Stimulated activated CD8-positive, alpha-beta memory T cell treated with anti-CD3 and anti-CD28 coated beads, Interleukin-4, amount 100 ng/mL, for 1 hour (primary cell): ENCODE measurements around the gene TBC1D25.
"Not testable (repeated sequence)": the region's sequence is repeated elsewhere in the genome, so short reads cannot be mapped to it uniquely, and the experiment has no call there.

Source experiments
- DNase-seq, 2 donors: peaks; one replicate each; pipeline ENCODE4 v3.0.0-alpha.2; 2020; ENCODE audit warnings: low read depth in 2 of 2, low spot score in 1 of 2

The TBC1D25 gene

DNA sequence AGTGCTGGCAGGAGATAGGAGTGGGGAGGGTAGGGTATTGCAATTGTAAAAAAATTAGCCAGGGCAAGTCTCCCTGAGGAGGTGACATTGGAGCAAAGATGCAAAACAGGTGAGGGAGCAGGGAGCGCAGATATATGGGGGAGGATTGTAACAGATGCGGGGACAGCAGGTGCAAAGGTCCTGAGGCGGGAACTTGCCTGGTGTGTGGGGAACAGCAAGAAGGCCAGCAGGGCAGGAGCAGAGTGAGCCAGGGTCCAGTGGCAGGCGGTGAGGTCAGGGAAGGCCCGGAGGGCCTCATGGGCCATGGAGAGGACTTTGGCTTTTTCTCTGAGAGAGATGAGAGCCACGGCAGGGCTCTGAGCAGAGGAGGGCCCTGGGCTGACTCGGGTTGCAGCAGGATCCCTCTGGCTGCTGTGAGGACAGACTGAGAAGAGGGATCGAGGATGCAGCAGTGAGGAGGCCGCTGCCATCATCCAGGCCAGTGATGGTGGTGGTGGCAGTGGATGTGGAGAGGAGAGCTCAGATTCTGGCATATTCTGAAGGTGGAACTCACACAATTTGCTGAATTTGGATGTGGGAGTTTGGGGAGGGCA lies 24.6 kb upstream of the TBC1D25 start:
- DNase-seq, result no peak

DNA sequence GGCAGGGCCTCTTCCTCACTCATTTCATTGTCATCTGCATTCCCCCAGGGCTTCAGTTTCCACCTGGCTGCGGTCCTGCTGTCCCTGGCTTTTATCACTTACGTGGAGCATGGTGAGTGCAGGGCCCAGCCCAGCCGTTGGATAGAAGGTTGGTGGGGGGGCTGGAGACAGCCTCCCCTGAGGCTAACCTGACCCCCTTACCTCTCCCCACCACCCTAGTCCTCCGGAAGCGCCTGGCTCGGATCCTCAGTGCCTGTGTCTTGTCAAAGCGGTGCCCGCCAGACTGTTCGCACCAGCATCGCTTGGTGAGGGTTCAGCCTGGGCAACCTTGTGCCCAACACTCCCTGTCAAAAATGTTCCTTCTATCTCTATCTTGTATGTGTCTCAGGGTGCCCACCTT lies 23.7 kb upstream of the TBC1D25 start:
- DNase-seq, result no peak

DNA sequence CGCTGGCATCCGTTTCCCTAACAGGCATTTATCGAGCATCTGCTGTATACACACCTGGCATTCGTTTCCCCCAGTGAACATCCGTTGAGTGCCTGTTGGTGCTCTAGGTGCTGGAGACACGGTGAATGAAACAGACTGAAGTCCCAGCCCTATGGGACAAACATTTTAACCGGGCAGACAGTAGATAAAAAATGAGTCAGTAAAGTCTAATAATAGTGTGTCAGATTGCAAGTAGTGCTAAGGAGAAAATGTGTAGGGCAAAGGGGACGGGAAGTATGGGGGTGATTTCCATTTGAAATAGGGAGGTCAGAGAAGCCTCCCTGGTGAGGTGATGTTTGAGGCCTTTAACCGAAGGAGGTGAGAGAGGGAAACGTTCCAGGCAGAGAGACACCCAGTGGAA lies 23.2 kb upstream of the TBC1D25 start:
- DNase-seq, result no peak

DNA sequence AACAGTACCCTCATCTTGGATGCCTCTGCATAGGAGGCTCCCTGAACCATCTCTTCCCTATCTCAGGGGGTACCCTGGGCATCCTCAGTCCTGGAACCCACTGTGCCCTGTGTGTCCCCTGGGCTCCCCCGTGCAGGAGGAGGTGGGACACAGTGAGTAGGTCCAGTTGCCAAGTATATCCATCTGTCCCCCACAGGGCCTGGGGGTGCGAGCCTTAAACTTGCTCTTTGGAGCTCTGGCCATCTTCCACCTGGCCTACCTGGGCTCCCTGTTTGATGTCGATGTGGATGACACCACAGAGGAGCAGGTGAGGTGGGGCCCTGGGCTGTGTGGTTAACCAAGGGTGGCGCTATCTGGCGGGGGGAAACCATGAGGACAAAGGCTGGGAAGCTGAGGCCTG lies 22.5 kb upstream of the TBC1D25 start:
- DNase-seq, result no peak

DNA sequence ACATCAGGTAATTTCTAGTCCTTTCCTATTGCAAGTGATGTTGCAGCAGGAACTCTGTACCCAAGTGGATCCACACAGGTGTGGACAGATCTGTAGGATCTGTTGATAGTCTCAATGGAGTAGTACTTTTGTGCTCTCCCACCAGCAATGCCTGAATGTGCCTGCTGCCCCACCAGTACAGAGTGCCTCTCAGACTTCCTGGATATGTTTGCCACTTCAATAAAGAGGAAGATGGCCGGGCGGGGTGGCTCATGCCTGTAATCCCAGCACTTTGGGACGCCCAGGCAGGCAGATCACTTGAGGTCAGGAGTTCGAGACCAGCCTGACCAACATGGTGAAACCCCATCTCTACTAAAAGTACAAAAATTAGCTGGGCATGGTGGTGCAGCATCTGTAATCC lies 20.0 kb upstream of the TBC1D25 start:
- not testable (repeated sequence) for DNase-seq

DNA sequence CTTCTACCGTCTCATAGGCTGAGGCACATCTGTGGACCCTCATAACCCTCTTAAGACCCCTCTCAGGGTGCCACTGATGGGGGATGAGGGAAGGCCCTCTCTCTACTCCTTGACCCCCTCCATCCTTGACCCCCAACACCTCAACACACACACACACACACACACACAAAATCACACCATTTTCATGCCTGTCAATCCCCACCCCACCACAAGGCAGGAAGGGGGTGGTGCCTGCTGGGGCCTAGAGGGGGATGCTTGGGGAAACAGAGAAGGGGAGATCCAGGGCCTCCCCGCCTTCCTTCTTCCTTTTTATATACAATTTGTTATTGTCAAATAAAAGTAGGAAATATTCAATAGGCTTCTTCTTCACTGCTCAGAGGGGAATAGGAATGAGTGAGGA lies 19.1 kb upstream of the TBC1D25 start:
- DNase-seq, result no peak

DNA sequence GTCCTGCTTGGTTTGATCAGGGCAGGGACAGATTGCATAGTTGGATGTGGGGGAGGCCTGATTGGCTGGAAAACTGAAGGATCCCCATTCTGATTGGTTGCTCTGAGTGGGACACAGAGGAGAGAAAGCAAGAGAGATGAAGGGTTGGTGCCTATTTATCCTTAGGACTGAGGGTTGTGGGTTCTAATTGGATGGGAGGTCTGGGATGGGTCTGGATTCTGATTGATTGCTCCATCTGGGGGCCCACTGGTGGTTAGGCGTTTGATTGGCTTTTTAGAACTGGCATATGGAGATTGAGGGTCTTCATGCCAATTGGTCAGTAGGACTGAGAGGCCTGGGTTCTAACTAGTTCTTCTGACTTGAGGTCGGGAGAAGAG lies 18.6 kb upstream of the TBC1D25 start:
- no peak for DNase-seq

DNA sequence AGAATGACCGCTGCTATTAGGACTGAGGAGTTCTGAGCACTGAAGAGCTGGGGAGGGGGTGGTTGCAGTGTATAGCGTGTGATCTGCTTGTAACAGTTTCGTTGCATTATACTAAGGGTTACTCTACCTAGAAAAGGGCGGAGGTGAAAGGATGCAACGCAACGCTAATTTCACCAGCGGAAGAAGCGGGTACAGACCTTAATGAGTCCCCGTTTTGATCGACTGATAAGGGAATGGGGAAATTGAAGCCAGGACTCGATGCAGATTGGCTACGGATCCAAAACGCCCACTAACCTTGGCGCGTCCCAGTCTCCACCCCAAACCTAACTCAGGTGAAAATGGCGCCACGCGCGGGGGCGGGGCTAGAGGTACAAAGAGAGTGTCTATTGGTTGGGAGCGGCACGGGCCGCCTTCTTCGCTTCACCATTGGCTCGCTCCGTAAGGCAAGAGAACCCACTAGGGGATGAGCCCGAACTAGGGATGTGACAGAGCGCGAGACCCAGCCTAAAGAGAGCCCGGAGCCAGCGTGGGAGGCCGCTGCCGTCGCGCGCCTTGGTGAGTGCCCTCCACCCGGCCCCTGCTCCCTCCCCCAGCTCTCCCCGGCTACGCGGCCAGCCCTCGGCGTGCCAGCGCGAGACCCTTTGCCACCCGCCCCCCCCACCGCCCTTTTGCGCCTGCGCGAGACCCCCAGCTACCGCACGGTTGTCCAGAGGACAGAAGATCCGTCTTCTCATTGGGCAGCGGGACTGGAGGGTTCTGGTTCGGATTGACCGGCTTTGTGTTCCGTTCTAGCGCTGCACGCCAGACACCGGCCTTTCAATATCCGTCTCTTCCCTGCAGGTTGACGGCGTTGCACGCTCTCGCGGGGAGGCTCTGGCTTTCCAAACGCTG lies 17.9 kb upstream of the TBC1D25 start, which contains the start of gene EBP:
TSS of gene EBP (plus strand) at position 456 of the 891 bp plus-strand sequence. CDS start 1,964 bp downstream, outside the sequence.
- peak; percentile 67 to 86 for DNase-seq

DNA sequence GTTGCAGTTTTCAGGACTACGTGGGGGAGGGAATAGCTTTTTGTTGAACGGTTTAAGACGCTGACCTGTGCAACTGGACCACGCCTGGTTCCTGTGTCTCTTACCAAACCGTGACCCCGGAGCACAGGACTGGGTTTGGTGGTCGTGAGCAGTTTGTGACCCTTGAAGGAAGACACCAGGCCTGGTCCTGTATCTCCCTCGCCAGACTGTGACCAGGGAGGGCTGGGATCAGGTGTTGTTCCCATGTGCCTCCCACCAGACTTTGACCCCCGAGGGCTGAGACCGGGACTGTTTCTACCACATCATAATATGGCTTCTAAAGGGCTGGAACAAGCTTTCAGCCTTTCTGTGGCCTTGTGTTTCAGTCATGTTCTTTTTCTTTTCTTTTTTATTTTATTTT lies 17.2 kb upstream of the TBC1D25 start:
- DNase-seq, result no peak

DNA sequence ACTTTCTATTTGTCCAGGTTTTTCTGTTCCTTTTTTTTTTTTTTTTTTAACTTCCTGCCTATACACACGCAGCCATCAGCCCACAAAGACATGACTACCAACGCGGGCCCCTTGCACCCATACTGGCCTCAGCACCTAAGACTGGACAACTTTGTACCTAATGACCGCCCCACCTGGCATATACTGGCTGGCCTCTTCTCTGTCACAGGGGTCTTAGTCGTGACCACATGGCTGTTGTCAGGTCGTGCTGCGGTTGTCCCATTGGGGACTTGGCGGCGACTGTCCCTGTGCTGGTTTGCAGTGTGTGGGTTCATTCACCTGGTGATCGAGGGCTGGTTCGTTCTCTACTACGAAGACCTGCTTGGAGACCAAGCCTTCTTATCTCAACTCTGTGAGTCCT lies 15.8 kb upstream of the TBC1D25 start:
- DNase-seq, result no peak

DNA sequence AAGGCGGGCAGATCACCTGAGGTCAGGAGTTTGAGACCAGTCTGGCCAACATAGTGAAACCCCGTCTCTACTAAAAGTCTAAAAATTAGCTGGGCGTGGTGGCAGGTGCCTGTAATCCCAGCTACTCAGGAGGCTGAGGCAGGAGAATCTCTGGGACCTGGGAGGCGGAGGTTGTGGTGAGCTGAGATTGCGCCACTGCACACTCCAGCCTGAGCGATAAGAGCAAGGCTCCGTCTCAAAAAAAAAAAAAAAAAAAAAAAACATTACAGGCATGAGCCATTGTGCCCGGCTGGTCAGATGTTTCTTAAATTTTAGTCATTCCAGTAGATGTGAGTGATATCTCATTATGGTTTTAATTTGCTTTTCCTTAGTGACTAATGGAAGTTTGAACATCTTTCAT lies 13.7 kb upstream of the TBC1D25 start:
- not testable (repeated sequence) for DNase-seq

DNA sequence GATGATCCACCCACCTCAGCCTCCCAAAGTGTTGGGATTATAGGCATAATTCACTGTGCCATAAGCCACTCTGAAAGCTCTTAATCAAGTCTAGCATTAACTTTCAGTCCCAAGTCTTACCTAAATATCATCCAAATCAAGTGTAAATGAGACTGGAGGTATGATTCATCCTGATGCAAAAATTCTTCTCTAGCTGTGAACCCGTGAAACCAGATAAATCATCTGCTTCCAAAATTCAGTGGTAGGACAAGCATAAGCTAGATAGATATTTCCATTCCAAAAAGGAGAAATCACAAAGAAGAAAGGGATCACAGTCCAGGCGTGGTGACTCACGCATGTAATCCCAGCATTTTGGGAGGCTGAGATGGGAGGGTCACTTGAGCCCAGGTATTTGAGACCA lies 8.8 kb upstream of the TBC1D25 start:
- no peak for DNase-seq

DNA sequence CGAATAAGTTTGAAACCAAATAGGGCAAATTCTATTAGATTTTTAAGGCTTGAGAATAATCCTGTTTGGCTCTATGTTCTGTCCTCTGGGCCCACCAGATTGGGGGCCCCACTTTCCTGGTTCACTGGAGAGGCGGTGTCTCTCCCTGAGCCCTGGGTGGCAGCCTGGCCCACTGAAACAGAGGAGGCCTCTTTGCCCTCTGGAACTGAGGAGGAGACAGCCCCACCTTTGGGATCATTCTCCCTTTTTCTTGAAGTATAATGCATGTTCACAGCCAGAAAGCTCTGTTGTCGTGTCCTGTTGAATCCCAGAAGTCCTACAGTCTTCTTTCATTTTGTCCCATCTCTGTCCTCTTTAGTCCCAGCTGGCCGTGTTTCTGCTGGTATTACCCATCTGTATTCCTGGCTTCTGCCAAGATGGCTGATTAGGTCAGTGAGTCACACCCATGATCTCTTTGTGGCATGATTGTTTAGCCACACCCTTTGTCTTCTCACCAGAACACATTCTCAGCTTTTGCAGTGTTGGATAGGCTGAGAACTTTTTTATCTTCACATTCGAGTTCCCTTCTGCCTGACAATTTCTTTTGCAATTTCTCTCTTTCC lies 8.1 kb upstream of the TBC1D25 start:
- DNase-seq, result no peak

DNA sequence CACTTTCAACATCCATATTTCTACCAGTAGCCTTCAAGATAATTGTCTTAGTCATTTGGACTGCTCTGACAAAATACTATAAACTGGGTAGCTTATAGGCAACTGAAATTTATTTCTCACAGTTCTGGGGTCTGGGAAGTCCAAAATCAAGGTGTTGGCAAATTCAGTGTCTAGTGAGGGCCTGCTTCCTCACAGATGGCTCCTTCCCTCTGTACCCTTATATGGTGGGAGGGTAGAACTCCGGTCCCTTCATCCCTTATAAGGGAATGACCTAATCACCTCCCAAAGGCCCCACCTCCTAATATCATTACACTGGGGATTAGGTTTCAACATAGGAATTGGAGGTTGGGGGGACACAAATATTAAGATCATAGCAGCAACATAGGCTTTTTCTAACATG lies 7.4 kb upstream of the TBC1D25 start:
- no peak for DNase-seq

DNA sequence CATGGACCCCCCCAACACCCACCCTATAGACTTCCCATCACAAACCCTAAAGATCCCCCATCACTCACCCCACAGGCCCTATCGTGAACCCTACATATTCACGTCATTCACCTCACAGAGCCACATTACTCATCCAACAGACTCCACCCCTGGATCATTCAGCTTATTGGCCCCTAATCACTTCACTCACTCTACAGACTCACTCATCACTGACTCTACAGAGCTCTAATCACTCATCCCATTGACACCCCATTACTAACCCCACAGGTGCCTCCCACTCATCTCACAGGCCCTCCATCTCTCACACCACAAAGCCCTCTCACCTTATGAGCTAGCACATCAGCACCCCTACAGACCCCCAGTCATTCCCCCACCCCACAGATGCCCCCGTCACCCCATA lies 6.3 kb upstream of the TBC1D25 start:
- DNase-seq, result no peak

DNA sequence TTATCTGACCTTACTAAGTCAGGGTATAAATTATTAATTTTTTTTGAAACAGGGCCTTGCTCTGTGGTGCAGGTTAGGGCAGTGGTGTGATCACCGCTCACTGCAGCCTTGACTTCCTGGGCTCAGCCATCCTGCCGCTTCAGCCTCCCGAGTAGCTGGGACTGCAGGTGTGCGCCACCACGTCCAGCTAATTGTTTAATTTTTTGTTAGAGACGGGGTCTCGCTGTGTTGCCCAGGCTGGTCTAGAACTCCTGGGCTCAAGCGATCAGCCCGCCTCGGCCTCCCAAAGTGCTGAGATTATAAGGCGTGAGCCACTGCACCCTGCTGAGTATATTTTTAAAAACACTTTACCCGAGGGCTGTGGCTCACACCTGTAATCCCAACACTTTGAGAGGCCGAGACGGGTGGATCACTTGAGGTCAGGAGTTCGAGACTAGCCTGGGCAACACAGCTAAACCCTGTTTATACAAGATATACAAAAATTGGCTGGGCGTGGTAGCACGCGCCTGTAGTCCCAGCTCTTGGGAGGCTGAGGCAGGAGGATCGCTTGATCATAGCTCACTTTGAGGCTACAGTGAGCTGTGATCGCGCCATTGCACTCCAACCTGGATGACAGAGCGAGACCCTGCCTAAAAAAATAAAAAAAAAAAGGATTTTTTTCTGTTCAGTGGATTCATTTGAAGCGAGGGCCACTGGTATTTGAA lies 721 bp upstream of the TBC1D25 start:
- no peak for DNase-seq

DNA sequence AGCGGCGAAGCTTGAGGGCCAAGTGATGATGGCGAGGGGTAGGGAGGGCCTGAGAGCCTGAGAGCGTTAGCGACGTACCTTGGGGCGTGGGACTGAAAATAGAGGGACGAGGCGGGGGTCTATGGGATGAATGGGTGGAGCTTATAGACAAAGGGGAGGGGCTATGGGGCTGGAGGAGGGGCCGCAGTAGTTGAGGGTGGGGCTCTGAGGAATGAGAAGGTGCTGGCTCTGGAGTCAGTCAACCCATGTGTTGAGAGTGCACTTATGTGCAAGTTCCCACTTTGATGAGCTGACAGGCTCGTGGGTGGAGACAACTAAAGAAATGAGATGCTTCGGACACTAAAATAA lies 488 bp downstream of the TBC1D25 start:
- peak in 1 of 2 donors; percentile 31 for DNase-seq

DNA sequence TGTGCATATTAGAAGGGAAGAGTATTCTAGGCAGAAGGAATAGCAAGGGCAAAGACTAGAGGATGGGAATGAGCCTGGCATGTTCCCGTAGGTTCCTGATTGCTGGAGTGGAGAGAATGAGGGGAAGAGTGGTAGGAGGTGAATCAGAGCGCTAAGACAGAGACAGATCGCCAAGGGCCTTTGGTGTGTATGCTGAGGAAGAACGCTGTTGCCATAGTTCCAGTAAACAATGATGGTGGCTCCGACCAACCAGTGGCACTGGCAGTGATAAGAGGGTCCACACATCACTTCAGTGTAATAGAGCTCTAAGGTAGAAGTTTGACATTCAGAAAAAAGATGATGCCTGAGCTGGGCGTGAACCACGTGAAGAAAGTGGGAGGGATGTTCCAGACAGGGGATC lies 966 bp downstream of the TBC1D25 start:
- DNase-seq, result no peak

DNA sequence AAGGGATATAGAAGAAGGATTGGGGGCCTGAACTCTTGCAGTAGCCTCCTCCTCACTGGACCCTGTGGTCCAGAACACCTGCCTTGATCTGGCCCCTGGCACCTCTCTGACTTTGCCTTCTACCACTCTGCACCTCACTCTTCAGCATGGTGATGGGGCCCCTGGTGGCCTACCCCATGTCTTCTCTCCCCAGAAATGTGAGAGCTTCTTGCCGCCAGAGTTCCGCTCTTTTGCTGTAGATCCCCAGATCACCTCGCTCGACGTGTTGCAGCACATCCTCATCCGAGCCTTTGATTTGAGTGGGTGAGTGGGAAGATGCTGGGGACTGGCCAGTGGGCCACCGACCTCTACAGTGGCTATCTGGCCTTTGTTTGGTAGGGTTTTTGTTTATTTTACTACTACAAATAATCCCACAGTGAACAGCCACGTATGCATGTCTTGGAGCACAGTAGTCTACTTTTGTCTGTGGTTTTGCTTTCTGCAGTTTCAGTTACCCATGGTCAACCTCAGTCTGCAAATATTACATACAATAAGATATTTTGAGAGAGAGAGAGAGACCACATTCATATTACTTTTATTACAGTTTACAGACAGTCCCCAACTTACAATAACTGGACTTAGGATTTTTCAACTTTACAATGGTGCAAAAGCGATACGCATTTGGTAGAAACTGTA lies 1.8 kb downstream of the TBC1D25 start:
- no peak for DNase-seq

DNA sequence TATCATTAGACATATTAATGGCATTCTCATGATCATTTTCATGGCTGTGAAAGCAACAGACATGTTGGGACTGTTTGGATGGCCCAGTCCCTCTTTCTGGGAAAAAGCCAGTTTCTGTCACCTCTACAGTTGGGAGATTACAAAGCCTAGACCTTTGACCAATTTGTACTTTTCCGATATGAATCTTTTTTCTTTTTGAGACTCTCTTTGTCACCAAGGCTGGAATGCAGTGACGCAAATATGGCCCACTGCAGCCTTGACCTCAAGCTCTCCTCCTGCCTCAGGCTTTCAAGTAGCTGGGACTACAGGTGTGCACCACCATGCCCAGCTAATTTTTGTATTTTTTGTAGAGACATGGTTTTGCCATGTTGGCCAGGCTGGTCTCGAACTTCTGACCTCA lies 9.4 kb downstream of the TBC1D25 start:
- no peak for DNase-seq

DNA sequence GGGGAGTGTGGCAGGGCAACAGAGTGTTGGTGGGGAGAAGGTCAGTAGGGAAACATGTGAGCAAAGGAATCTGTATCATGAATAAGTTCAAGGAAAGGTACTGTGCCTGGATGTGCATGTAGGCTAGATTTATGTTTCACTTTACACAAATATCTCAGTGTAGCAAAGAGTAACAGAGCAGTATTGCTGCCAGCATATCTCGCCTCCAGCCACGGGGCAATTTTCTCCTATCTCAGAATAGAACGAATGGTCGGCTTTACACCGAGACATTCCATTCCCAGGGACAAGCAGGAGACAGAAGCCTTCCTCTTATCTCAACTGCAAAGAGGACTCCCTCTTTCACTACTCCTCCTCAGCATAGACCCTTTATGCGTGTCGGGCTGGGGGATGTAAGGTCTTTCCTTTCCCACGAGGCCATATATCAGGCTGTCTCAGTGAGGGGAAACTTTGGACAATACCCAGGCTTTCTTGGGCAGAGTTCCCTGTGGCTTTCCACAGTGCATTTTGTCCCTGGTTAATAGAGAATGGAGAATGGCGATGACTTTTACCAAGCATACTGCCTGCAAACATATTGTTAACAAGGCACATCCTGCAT lies 16.3 kb downstream of the TBC1D25 start:
- not testable (repeated sequence) for DNase-seq
